ENCODE results near the gene SOCS3. TPM values are rescaled to one million over a fixed set of nuclear protein-coding genes. Genes with fewer than 3 reads are reported as not detected.
A peak's percentile ranks its signal among the peaks of the same experiment; 100 is the strongest.

SOCS3 gene
- polyA plus RNA-seq, 2 of the 4 experiments (the other 2 are of a cell fraction): 13.5 to 14.7 TPM

DNA sequence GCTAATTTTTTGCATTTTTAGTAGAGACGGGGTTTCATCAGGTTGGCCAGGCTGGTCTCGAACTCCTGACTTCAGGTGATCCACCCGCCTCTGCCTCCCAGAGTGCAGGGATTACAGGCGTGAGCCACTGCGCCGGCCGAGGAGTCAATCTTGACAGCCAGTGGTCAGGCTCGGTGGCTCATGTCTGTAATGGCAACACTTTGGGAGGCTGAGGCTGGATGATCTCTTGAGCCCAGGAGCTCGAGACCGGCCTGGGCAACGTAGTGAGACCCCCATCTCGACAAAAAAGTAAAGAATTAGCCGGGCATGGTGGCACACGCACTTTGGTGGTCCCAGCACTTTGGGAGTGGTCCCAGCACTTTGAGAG is 18.0 kb upstream of the SOCS3 start:
- 21% methylated on average over 14 of the region's 14 CpGs for WGBS (ENCODE audit: missing lambda C conversion rate)
- Histone ChIP-seq H3K9me3 (no peaks in the 10 kb centered on the region), H3K4me2 (peak overlapping the region; percentile 94), H3K4me1 (peaks cover 52% of the 10 kb centered on the region), H3K4me3 (peak overlapping the region; percentile 91), H3K27ac (peak overlapping the region; percentile 88 to 90)
- POLR2A ChIA-PET: interaction anchor here (0.6 to 1.2 kb wide), 3 partner anchors 19 to 64 kb away, joined by 3 to 5 read pairs (median 4); partner anchors contain the start of gene SOCS3
- CTCF ChIA-PET: interaction anchor here (0.6 to 8.9 kb wide), 6 partner anchors 8 to 434 kb away, joined by 3 to 134 read pairs (median 6); partner anchors contain the start of gene SOCS3
- FAIRE-seq: no peak
- peak; percentile 35 to 60; a peak in 3 of 6 replicates for ATAC-seq
- TF ChIP-seq ESRRA (IDR thresholded peaks at IDR 0.05; ENCODE audit: borderline replicate concordance, low read length) (no peak), POLR2A (IDR thresholded peaks at IDR 0.05; ENCODE audit: low read length) (no peak), CHD4 (IDR thresholded peaks at IDR 0.05; ENCODE audit: borderline replicate concordance) (0 out of 2 replicates have a peak, but pooled peaks have one; percentile 59)
- TF ChIP-seq, protein P1, sequence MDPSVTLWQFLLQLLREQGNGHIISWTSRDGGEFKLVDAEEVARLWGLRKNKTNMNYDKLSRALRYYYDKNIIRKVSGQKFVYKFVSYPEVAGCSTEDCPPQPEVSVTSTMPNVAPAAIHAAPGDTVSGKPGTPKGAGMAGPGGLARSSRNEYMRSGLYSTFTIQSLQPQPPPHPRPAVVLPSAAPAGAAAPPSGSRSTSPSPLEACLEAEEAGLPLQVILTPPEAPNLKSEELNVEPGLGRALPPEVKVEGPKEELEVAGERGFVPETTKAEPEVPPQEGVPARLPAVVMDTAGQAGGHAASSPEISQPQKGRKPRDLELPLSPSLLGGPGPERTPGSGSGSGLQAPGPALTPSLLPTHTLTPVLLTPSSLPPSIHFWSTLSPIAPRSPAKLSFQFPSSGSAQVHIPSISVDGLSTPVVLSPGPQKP (IDR thresholded peaks at IDR 0.05; ENCODE audit: low read depth, low read length): no peak
- DNase-seq (ENCODE audit: low read depth in 1 of 2, low spot score in 1 of 2): peak in 1 of 2 experiments; percentile 51

DNA sequence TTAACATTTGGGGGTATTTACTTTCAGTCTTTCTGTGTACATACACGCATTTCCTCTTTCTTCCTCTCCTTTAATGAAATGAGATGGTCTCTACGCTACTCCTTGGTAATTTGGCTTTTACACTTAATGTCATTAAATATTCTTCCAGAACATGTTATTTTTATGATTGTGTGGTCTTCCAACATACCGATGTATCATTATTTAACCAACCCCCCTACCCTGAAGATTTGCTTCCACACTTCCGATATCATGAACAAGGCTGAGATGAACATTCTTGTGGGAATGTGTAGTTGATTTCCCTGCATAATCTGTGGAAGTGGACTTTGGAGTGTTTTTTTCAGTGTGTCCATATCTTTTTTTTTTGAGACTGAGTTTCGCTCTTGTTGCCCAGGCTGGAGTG is 16.3 kb upstream of the SOCS3 start:
- 78% methylated on average over 5 of the region's 5 CpGs for WGBS (ENCODE audit: missing lambda C conversion rate)
- peak overlapping the region; percentile 48 for H3K4me2 ChIP-seq
- no peak overlapping the region for H3K4me3 ChIP-seq
- POLR2A ChIA-PET: interaction anchor here (0.6 to 1.5 kb wide), 3 partner anchors 16 to 951 kb away, joined by 3 to 10 read pairs (median 4); partner anchors contain the start of gene SOCS3
- FAIRE-seq (no peak), DNase-seq (ENCODE audit: low read depth in 1 of 2, low spot score in 1 of 2) (no peak), ATAC-seq (no peak)
- TF ChIP-seq RNF2 (IDR thresholded peaks at IDR 0.05; ENCODE audit: borderline replicate concordance, low read depth) (no peak), ZSCAN20 (CRISPR knock-in tag; IDR thresholded peaks at IDR 0.05) (no peak), RARB (CRISPR knock-in tag; IDR thresholded peaks at IDR 0.05) (no peak), JUNB (IDR thresholded peaks at IDR 0.05) (0 out of 2 replicates have a peak, but pooled peaks have one; percentile 3)
- H3K9me3 ChIP-seq: no peaks in the 10 kb centered on the region
- peak overlapping the region in 1 of 2 experiments; percentile 90; a peak in 2 of 6 replicates for H3K27ac ChIP-seq
- peaks cover 44% of the 10 kb centered on the region for H3K4me1 ChIP-seq
- CTCF ChIA-PET: interaction anchor here (0.8 to 8.9 kb wide), 4 partner anchors 15 to 125 kb away, joined by 3 to 134 read pairs (median 38); partner anchors contain the start of gene SOCS3

DNA sequence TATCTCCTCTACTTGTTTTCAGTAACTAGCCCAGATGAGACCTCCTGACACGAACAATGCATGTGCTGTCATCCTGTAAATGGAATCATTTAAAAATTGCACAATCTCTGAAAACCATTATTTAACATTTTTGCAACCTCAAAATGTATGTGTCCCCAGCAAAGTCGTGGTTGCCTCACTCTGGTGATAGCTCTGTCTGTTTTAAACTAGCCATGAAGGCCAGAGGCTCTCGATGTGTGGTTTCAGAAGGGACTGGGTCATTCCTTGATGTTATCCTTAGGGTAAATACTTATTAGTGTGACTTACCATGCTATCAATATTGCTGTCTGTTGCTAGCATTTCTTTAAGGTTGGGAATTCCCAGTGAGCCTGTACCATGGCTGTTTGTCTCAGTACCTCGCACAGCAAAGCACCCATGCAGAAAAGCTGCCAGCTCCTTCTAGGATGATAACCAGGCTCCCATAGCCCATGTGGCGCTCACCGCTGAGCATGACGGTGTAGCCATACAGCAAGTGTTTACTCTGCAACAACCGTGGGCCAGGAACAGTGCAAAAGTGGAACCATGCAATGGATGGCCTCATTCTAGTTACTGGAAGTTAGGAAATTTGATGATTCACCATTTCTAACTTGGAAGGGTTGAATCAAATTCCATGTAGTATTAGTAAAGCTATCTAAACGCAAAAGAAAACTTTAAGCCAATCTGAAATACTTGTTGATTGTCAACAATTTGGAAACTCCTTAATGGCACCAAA is 15.7 kb upstream of the SOCS3 start:
- CTCF ChIA-PET: interaction anchor here (0.8 to 8.9 kb wide), 7 partner anchors 14 to 124 kb away, joined by 3 to 134 read pairs (median 4); partner anchors contain the start of gene SOCS3
- FAIRE-seq: no peak

More for the DNA sequence above, 15.7 kb upstream of the SOCS3 start:
- peaks cover 39% of the 10 kb centered on the region for H3K4me1 ChIP-seq
- DNase-seq (ENCODE audit: low read depth in 1 of 2, low spot score in 1 of 2) (peak in 1 of 2 experiments; percentile 60), ATAC-seq (peak; percentile 25 to 30; a peak in 3 of 6 replicates)
- peak overlapping the region; percentile 26 to 90; a peak in 4 of 6 replicates for H3K27ac ChIP-seq
- POLR2A ChIA-PET: interaction anchor here (0.6 to 1.5 kb wide), 3 partner anchors 15 to 950 kb away, joined by 3 to 10 read pairs (median 4); partner anchors contain the start of gene SOCS3
- H3K9me3 ChIP-seq: no peaks in the 10 kb centered on the region
- WGBS (ENCODE audit: missing lambda C conversion rate): 44% methylated on average over 9 of the region's 9 CpGs
- peak overlapping the region; percentile 48 for H3K4me2 ChIP-seq
- TF ChIP-seq, protein P2, sequence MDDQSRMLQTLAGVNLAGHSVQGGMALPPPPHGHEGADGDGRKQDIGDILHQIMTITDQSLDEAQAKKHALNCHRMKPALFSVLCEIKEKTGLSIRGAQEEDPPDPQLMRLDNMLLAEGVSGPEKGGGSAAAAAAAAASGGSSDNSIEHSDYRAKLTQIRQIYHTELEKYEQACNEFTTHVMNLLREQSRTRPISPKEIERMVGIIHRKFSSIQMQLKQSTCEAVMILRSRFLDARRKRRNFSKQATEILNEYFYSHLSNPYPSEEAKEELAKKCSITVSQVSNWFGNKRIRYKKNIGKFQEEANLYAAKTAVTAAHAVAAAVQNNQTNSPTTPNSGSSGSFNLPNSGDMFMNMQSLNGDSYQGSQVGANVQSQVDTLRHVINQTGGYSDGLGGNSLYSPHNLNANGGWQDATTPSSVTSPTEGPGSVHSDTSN (IDR thresholded peaks at IDR 0.05): no peak
- TF ChIP-seq CEBPB (IDR thresholded peaks at IDR 0.05) (peak; percentile 40 to 64; a peak in 3 of 4 replicates), GATA3 (IDR thresholded peaks at IDR 0.05; ENCODE audit: borderline replicate concordance) (peak; percentile 17; the same call in 1 of the 2 replicates), EHF (CRISPR knock-in tag; IDR thresholded peaks at IDR 0.05) (no peak), JUNB (IDR thresholded peaks at IDR 0.05) (peak; percentile 43; the same call in 1 of the 2 replicates), MAFK (IDR thresholded peaks at IDR 0.05; ENCODE audit: partially characterized antibody) (peak; percentile 97), HOXB13 (CRISPR knock-in tag; IDR thresholded peaks at IDR 0.05; ENCODE audit: low read depth) (0 out of 2 replicates have a peak, but pooled peaks have one; percentile 42), FOSL2 (IDR thresholded peaks at IDR 0.05) (no peak), FOSL2 (CRISPR knock-in tag; IDR thresholded peaks at IDR 0.05) (peak; percentile 79)
- TF ChIP-seq, protein P3, sequence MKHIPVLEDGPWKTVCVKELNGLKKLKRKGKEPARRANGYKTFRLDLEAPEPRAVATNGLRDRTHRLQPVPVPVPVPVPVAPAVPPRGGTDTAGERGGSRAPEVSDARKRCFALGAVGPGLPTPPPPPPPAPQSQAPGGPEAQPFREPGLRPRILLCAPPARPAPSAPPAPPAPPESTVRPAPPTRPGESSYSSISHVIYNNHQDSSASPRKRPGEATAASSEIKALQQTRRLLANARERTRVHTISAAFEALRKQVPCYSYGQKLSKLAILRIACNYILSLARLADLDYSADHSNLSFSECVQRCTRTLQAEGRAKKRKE (CRISPR knock-in tag; IDR thresholded peaks at IDR 0.05; ENCODE audit: low read depth): peak; percentile 31; the same call in 1 of the 2 replicates
- TF ChIP-seq, protein P4, sequence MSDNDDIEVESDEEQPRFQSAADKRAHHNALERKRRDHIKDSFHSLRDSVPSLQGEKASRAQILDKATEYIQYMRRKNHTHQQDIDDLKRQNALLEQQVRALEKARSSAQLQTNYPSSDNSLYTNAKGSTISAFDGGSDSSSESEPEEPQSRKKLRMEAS (IDR thresholded peaks at IDR 0.05): 0 out of 2 replicates have a peak, but pooled peaks have one; percentile 50
- TF ChIP-seq, protein P5, sequence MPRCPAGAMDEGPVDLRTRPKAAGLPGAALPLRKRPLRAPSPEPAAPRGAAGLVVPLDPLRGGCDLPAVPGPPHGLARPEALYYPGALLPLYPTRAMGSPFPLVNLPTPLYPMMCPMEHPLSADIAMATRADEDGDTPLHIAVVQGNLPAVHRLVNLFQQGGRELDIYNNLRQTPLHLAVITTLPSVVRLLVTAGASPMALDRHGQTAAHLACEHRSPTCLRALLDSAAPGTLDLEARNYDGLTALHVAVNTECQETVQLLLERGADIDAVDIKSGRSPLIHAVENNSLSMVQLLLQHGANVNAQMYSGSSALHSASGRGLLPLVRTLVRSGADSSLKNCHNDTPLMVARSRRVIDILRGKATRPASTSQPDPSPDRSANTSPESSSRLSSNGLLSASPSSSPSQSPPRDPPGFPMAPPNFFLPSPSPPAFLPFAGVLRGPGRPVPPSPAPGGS (IDR thresholded peaks at IDR 0.05): no peak
- no peak overlapping the region for H3K4me3 ChIP-seq

All from A549 (cell line).